HG03060 (cell line): Measurements from ENCODE around the gene B4GALT3.
"Not testable (repeated sequence)": the region's sequence is repeated elsewhere in the genome, so short reads cannot be mapped to it uniquely, and the experiment has no call there.

Source experiments
- ATAC-seq: cut with Tn5 transposase; IDR thresholded peaks from one replicate; pipeline ENCODE4 v1.9.1; 2021; ENCODE audit warnings: low read depth, moderate number of reproducible peaks; ENCODE audit not compliant: unreplicated experiment

B4GALT3 gene

DNA sequence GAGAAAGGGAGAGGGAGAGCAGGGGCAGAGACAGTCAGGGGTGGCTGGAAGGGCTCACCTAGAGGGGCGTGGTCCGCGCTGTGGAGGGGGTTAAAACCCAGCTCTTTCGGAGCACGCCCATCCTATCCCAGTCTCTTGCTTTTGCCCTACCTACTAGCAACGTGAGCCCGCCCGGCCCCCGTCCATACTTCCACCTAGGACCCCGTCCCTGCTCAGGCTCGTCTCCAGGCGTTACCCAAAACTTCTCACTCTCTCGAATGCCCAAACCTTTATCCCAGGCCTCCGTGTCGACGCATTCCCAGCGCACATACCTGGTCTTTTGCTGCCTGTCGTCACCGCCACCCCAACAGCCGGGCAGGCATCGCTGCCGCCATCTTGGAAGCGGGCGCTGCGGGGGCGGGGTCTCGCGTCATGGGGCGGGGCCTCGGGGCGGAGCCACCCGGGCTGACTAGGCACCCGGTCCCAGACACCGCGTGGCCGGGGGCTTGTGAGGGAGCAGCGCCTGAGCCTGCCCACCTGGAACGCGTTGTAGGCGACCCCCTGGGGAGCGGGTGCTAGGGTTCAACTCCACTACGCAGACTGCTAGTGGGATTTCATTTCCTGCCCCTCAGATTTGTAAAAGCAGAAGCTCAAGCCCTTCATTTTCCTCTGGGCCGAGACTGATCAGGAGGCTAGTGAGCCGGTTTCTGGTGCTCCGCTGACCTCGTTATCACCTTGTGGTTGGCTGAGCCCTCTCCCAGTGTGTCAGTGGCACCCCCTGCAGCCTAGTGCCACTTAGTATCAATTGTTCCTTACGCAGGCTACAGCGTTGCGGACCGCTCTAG lies at the start of gene B4GALT3:
Gene B4GALT3 (minus strand): TSS at position 396 of the 824 bp plus-strand sequence. CDS start 1,447 bp downstream, outside the sequence.
- peak; percentile 50 for ATAC-seq

DNA sequence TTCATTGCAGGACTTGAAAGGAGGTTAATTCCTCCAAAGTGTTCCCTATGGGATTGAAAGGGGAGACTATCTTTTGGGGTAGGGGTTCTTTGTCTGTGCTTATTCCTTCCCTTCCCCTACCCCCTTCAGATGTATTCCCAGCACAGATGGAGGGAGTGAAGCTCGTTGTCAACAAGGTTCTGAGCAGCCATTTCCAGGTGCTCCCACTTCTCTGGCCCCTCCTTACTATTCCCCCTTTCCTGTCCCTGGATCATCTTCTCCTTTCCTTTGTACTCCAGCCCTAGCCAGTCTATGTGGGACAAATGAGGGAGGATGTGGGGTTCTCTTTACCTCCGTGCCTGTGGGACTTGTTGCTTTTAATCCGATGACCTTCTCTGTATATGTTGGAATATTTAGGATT lies 49.5 kb upstream of the B4GALT3 start:
- ATAC-seq, result no peak

DNA sequence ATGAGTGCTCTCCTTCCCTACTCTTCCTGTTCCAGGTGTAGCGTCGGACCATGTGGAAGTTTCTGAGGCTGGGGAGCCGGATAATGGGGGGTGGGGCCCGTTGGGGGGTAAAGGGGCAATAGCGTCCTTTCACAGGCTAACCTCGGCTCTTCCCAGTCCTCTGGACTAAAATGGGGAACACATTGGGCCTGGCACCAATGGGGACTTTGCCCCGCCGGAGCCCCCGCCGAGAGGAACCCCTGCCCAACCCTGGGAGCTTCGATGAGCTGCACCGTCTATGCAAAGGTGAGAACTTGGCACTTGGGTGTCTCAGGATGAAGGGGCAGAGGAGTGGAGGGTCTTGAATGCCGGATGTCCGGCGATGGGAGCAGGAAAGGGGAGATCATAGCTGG lies 49.0 kb upstream of the B4GALT3 start:
- ATAC-seq, result no peak

DNA sequence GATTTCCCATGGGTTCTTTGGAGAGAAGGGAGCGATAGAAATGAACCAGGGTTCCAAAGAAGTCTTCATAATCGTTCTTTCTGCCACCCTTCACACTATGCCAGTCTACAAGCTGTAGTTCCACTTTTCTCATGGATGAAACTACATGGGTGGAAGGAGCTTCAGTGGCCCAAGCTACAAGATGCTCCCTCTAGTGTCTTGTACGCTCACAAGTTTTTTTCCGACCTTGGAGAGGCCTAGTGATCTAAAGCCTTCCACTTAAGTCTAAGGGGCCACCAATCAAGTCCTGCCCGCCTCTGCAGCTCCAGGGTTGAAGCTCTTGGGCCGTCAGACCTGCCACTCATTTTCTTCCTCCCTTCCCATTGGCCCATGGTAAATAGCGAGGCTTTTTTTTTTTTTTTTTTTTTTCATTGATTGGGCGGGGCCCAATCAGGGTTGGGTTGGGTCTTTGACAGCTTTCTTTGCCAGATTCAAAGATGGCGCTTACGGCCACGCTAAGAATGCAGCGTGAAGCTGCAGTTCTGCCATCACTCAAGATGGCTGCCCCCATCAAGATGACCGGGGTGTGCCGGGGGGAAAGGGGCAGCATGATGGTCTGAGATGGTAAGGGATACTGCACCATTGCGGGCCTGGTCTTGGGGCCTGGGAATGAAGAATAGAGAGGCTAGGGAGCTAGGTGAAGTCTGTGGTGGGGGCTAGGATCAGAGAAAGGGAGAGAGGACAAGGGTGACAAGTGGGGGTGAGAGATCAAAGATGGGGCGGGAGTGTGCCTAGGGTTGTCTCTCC lies 48.4 kb upstream of the B4GALT3 start, which contains the start of gene TOMM40L:
Gene TOMM40L (plus strand): TSS at position 527 of the 786 bp plus-strand sequence. CDS start 430 bp downstream, outside the sequence.
- ATAC-seq, result peak; percentile 89

DNA sequence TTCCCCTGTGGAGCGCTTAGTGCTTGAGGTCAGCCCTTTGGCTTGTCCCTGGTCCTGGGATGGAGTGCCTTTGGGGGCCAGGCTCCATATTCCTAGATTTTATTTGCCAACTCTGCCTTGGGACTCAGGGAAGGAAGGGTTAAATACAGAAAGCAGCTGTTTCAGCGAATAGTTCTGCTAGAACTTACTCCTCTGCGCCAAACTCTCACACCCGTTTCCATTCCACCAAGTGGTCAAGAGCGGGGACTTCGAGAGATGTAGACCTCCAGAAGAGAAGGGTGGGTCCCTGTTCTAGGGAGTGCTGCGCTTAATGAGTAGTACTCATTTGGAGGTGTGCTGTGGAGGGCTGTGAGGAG lies 47.8 kb upstream of the B4GALT3 start:
- ATAC-seq, result no peak

DNA sequence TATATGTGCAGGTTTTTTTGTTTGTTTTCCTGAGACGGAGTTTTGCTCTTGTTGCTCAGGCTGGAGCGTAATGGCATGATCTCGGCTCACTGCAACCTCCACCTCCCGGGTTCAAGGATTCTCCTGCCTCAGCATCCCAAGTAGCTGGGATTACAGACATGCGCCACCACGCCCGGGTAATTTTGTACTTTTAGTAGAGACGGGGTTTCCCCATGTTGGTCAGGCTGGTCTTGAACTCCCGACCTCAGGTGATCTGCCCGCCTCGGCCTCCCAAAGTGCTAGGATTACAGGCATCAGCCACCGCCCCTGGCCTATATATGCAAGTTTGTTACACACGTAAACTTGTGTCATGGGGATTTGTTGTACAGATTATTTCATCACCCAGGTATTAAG lies 47.4 kb upstream of the B4GALT3 start:
- ATAC-seq, result not testable (repeated sequence)

DNA sequence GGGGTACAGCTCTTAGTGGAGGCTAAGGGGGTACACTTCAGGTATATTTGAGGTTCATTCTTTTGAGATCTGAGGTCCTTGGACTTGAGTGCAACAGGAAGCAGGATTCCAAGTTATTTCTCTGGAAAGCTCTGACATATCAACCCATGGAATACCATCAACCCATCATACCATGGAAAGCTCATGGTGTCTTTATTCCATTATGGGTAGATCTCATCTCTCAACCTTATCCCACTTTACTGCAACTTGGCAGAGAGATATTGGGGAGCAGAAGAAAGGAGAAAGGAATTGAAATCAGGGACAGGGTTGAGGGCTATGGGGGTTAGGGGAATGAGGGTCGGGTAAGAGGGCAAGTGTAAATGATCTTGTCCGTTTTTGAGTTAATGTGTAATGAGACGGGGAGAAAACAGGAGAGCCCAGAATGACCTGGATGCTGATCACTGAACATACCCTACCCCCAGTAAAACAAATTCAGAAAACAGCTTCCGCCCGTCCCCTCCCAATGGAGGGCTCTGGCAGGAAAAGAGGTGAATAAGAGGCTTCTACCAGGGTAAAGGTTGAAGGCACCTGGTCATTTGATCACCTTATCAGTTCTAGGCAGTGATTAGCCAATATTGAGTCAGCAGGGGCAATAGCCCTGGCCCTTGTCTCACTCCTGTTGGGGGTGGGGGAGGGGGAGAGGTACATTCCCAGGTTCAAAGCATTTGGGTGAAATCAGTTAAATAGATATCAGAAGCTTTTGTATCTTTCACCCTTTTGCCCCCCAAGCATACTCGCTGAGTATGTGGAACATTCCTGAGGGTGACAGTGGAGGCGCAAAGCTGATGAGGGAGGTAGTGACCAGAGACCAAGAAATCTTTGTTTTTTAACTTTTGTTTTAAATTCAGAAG lies 46.7 kb upstream of the B4GALT3 start:
- no peak for ATAC-seq

DNA sequence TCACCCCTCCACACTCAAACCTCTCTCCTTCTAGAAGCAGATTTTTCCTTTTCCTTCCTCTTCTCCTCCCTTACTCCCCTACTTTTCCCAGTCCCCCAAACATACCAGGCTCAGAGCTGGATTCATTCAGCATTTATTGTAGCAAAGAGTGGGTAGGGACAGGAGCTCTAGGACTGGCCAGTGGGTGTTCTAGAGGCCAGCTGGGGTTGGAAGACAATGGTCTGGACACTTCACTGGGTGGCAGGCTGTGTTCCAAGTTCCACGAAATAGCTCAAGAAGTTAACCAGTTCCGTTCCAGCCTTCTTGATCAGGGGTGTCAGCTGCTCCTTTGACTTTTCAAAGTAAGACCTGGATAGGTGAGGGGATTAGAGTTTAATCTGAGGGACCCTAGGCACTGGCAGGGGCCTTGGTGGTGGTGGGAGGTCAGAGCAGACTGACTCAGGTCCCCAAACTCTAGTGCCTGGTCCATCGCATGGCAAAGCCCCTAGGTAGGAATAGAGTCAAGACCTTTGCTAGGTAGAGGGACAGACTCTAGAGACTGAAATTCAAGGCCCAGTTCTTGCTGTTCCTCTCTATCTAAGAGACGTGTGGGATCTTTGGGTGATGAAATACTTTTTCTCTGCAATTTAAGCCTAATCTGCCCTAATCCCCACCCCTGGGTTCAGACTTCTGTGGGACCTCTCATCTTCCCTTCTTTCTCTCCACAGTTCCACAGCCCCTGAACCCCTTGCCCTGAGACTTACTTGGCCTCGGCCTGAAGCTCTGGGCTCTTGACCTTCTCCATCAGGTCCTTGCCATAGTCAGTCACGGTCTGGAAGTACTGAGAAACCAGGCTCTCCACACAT lies 45.1 kb upstream of the B4GALT3 start:
- ATAC-seq, result no peak

DNA sequence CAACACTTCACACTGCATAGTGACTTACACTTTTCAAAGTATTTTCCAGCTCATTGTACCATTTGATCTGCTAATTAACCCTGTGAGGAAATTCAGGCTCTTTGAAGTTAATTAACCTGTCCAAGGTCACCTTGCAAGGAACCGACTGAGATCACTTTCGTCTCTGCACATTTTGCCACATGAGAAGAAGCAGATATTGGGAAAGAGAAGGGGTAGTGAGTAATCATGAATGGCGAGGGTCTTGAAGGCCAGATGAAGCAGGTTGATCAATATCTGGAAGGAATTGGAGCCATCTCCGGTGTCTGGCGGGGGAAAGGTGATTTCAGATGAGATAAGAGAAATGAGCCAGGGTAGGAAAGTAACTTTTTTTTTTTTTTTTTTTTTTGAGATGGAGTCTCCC lies 42.7 kb upstream of the B4GALT3 start:
- no peak for ATAC-seq

DNA sequence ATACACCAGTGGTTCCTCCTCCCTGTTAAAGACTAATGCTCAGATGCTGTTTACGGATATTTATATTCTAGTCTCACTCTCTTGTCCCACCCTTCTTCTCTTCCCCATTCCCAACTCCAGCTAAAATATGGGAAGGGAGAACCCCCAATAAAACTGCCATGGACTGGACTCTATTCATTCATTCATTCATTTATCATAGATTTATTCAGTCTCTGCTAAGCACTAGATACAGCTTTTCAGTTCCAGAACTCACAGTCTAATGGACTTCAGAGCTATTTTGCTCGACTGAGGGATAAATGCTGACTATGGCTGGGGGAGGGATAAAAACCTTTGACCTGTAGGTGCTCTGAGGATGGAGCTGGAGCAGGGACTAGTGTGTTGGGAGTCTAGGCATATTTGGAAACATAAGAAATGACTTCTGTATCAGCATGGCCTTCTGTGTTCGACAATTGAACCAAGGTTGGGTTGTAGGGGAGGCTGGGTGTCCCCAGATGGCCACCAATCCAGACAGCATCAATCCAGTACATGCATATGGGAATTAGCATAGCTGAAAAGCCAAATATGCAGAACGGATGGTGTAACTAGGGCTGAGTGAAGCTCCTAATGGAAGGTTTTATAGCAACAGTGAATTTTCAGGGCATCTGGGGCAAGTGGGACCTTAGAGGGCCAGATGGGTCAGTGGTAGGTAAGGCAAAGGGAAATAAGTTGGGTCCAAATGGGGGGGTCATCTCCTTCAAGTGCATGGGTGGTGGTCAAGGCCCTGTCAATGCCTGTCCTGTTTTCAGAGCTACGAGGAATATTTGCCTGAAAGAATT lies 42.0 kb upstream of the B4GALT3 start:
- no peak for ATAC-seq

DNA sequence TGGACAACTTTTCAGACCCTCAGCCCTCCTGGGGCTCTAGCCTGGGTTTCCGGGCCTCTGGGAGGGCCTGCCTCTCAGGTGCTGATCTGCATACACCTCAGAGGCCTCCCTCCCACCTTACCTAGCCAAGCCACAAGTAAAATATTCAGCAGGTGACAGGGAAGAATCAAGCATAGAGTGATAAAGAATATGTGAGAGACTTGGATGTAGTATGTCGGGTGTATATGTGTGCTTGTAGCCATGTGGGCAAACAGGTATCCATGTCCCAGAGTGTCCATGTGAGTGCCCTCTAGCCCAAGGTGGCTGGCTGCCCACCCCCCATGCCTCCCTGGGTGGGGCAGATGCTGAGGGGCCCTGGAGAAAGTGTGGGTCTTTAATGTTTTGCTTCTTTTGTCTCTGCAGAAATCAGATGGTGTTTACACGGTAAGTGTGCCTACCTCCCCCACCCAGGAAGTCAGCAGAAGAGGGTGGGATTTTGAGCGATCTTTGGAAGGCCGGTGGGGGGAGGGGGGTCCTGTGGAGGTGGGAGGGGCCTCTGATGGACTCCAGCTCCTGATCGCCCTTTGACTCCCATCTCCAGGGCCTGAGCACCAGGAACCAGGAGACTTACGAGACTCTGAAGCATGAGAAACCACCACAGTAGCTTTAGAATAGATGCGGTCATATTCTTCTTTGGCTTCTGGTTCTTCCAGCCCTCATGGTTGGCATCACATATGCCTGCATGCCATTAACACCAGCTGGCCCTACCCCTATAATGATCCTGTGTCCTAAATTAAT lies 41.2 kb upstream of the B4GALT3 start:
- no peak for ATAC-seq

DNA sequence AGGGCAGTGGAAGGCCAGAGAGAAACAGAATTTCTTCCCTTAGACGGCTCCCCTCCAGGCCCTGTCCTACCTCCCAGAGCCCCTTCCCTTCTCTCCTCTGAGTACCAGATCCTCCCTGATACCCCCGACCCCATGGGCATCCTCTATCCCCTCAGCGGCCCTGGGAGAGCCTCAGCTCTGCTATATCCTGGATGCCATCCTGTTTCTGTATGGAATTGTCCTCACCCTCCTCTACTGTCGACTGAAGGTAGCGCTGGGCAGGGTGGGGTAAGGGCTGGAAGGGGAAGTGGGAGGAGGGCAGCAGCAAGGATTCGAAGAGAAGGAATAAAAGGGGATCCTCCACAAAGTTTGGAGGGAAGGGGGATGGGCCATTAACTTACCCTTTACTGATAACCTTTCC lies 40.5 kb upstream of the B4GALT3 start:
- ATAC-seq, result no peak

DNA sequence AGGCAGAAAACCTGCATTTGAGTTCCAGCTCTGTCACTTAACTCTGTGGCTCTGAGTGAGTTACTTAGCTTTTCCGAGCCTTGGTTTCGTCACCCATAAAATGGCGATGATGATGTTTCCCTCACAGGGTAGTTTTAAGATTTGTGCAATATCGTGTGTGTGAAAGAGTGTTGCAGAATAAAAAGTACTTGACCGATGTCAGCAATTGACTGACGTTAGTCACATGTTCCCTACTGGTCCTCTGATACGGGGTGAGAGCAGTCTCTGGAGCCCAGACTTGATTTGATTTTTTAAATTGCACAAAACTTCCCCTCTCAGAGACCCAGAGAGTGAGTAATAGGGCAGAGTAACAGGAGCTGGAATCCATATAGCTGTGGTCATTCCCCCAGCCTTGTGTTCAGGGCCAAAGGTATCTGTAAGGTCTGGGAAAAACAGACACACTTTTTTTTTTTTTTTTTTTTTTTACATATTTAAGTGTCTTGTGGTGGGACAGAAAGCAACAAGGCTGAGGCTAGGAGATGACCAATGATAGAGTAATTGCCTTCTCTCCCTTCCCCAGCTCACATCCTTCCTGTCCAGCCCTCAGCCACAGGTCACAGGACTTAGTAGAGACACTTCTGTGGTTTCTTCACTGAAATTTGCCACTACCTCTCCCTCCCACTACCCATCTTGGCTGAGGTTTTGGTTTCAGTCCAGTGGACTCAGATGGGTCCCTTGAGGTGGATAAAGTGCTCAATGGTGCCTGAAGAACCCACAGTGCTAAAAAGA lies 39.8 kb upstream of the B4GALT3 start:
- ATAC-seq, result peak; percentile 75

DNA sequence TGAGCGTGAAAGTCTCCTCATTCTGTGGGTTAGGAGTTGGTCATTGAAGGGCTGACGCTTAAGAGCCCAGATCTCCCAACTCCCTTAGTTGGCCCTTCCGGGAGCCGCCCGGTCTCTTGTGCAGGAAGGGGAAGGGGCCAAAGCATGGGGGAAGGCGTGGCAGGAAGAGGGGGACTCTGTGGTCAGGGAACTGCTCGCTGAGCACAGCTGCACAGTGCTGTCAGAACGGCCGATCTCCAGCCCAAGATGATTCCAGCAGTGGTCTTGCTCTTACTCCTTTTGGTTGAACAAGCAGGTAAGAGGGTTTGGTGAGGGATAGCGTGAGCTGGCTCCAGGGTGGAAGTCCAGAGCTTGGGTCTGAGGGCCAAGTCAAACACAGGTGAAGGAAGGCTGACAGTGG lies 37.8 kb upstream of the B4GALT3 start, which contains the start of gene FCER1G:
Gene FCER1G (plus strand): TSS at position 220 of the 400 bp plus-strand sequence. CDS start 27 bp downstream, at position 247.
- no peak for ATAC-seq

DNA sequence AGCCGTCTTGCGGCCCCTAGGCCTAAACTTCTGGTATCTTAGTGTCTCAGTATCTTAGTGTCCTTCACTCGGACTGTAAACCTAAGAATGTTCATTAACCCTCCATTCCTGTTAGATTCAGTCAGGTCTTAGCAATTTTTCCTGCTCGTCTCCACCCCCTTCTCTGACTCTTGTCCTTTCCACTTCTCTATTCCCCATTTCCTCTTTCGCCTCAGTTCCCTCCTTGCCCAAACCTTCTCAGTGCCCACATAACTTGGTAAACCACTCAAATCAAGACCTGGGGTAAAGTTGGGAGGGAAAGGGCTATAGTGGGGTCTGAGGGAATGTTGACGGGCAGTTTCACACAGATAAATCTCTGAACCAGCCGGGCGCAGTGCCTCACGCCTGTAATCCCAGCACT lies 37.1 kb upstream of the B4GALT3 start:
- no peak for ATAC-seq

DNA sequence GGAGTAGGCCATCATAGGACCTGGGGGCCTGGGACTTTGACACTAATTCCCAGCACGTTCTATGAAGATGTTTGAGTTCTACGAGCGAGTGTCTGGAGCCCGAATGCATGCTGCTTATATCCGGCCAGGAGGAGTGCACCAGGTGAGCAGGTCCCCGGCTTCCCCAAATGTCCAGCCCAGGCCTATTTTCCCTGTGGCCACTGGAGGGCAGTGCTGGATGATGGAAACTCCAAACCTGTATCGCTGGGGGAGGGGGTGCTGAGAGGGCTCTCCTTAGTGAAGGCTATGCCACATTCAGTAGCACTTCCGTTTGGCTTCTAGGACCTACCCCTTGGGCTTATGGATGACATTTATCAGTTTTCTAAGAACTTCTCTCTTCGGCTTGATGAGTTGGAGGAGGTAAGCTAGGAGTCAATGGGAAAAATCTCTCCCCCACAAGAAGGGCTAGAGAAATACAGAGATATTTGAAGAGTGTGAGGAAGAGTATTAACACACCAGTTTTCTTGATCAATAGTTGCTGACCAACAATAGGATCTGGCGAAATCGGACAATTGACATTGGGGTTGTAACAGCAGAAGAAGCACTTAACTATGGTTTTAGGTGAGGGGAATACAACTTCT lies 32.6 kb upstream of the B4GALT3 start:
- no peak for ATAC-seq

DNA sequence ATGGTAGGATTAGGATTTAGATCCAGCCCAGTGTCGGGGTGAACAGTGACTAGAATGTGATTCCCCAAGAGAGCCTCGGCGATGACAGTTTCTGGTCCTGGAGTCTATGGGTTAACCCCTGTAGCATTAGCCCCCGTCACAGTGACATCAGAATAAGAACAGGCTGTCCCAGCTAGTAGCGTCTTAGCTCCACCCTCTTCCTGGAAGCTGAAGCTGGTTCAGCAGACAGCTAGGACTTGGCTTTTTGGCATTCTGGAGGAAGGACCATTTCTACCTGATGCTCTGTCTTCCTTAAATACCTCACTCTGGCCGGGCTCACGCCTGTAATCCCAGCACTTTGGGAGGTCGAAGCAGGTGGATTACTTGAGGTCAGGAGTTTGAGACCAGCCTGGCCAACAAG lies 29.9 kb upstream of the B4GALT3 start:
- ATAC-seq, result no peak
